HEK293T (cell line): Measurements from ENCODE around the gene TAF11L4.

Experiments
- BHLHE40 ChIP-seq: fragments of 450-650 bp; IDR thresholded peaks from 2 replicates; pipeline ENCODE4 v1.6.1; 2016; ENCODE audit warnings: mild to moderate bottlenecking, moderate library complexity, borderline replicate concordance
- FOXA1 ChIP-seq: fragments of 450-650 bp; IDR thresholded peaks from 2 replicates; pipeline ENCODE4 v1.6.1; 2016; ENCODE audit warnings: mild to moderate bottlenecking
- FOXK2 ChIP-seq: fragments of 450-650 bp; IDR thresholded peaks from 2 replicates; pipeline ENCODE4 v1.6.1; 2016; ENCODE audit warnings: mild to moderate bottlenecking
- HDGF ChIP-seq: fragments of 450-650 bp; IDR thresholded peaks from 2 replicates; pipeline ENCODE4 v1.6.1; 2017; ENCODE audit warnings: antibody characterized with exemption, borderline replicate concordance
- L3MBTL2 ChIP-seq: fragments of 450-650 bp; conservative IDR thresholded peaks from 2 replicates; pipeline ENCODE4 v1.6.1; 2016; ENCODE audit warnings: mild to moderate bottlenecking
- NFRKB ChIP-seq: fragments of 450-650 bp; IDR thresholded peaks from 2 replicates; pipeline ENCODE4 v1.6.1; 2016; ENCODE audit warnings: mild to moderate bottlenecking, moderate library complexity
- SUZ12 ChIP-seq: fragments of 450-650 bp; IDR thresholded peaks from 2 replicates; pipeline ENCODE4 v1.6.1; 2016; ENCODE audit warnings: mild to moderate bottlenecking
- TARDBP ChIP-seq: fragments of 450-650 bp; IDR thresholded peaks from 2 replicates; pipeline ENCODE4 v1.6.1; 2016
- ZNF384 ChIP-seq: fragments of 450-650 bp; IDR thresholded peaks from 2 replicates; pipeline ENCODE4 v1.6.1; 2016
- TF ChIP-seq, protein P1 (sequence below): fragments of 450-650 bp; IDR thresholded peaks from 2 replicates; pipeline ENCODE4 v1.6.1; 2016

DNA sequence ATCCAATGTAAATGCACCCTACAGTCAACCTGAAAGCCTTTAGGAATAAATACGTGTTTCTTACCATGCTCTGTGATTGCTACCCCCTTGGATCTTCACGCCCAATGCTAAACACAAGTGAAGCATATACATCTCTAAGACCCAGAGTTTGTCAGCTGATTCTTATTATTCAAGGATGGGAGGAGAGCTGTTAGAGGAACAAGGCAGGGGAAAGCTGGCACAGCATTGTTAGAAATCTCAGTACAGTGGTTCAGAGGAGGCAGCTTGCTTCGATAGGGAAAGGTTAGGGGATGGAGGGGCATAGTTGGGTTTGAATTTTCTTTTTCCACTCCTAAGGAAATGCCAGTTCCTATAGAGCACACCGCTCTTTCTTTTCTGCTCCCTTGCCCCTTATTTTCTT lies 40.2 kb upstream of the TAF11L4 start:
- no peak for TF ChIP-seq FOXK2
- TF ChIP-seq HDGF = no peak
- TF ChIP-seq TARDBP = no peak
- no peak for TF ChIP-seq ZNF384
- TF ChIP-seq BHLHE40 = no peak
- TF ChIP-seq SUZ12 = no peak
- no peak for TF ChIP-seq FOXA1
- no peak for TF ChIP-seq NFRKB
- TF ChIP-seq L3MBTL2 = no peak
- TF ChIP-seq, protein P1, sequence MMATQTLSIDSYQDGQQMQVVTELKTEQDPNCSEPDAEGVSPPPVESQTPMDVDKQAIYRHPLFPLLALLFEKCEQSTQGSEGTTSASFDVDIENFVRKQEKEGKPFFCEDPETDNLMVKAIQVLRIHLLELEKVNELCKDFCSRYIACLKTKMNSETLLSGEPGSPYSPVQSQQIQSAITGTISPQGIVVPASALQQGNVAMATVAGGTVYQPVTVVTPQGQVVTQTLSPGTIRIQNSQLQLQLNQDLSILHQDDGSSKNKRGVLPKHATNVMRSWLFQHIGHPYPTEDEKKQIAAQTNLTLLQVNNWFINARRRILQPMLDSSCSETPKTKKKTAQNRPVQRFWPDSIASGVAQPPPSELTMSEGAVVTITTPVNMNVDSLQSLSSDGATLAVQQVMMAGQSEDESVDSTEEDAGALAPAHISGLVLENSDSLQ = no peak
